BE2C (cell line): ENCODE measurements around the gene SLC13A5.

Experiments used
- DNase-seq: peaks from one replicate; pipeline ENCODE4 v3.0.0-alpha.2; 2020
- H3K27me3 ChIP-seq: fragments of 250-450 bp; sonication (Bioruptor Pico); 2 replicates; pipeline ENCODE4 v1.5.1; 2020; ENCODE audit warnings: mild to moderate bottlenecking
- H3K36me3 ChIP-seq: fragments of 250-450 bp; sonication (Bioruptor Pico); 2 replicates; pipeline ENCODE4 v1.5.1; 2020; ENCODE audit warnings: mild to moderate bottlenecking
- H3K4me1 ChIP-seq: fragments of 250-450 bp; sonication (Bioruptor Pico); 2 replicates; pipeline ENCODE4 v1.5.1; 2020
- H3K4me3 ChIP-seq: 2 replicates; pipeline ENCODE4 v1.5.1; 2011; ENCODE audit warnings: low read depth, low read length
- H3K9me3 ChIP-seq: fragments of 250-450 bp; sonication (Bioruptor Pico); 2 replicates; pipeline ENCODE4 v1.5.1; 2020
- CTCF ChIP-seq: IDR thresholded peaks from 2 replicates; pipeline ENCODE4 v1.5.1; 2012; ENCODE audit warnings: mild to moderate bottlenecking, low read depth, low read length

Gene SLC13A5

GRCh38 chr17:6712854-6713129, 377 bp downstream of the SLC13A5 start:
- no peak for DNase-seq
- no peak overlapping the region for H3K4me3 ChIP-seq
- TF ChIP-seq CTCF, result no peak

DNA sequence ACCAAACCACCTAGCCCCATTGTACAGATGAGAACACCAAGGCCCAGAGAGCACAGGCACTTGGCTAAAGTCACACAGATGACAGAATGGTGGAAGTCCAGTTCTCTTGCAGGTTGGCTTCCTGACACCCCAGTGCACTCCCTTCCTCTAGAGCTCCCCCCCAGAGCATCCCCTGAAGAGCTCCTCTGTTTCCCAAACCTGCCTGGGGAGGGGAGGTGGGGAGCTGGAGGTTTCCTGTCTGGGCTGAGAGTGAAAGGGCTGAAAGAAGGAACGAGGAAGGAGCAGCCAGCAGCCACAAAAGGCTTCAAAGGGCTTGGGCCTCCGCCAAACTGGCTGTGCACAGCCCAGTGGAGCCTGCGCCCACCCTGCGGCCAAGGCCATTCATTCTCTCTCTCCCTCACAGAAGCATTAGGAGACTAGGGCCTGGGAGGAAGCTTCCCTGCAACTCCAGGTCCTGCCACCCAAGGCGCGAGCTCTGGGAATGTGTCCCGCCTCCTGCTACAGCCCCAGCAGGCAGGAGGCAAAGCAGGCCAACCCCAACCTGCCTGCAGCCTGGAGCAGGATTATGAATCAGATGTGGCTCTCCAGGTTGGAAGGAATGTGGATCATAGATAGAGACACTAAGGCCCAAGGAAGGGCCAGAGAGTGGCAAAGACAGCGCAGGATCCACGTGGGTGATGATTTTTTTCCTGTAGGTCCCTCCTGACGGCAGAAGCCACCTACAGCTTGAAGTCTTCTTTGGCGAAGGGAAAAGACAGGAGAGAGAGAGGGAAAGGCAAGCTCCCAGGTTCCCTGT, 913 bp downstream of the SLC13A5 start:
- Histone ChIP-seq H3K9me3 (no peaks in the 10 kb centered on the region), H3K4me1 (no peaks in the 10 kb centered on the region), H3K36me3 (no peaks in the 10 kb centered on the region), H3K27me3 (0 out of 2 replicates have a peak, but pooled peaks cover 4% of the 10 kb centered on the region), H3K4me3 (no peak overlapping the region)
- DNase-seq, result no peak
- no peak for TF ChIP-seq CTCF

More at GRCh38 chr17:6712854-6713129, 377 bp downstream of the SLC13A5 start:
- H3K4me1 ChIP-seq, result no peaks in the 10 kb centered on the region
- H3K9me3 ChIP-seq, result no peaks in the 10 kb centered on the region
- no peaks in the 10 kb centered on the region for H3K36me3 ChIP-seq
- H3K27me3 ChIP-seq, result 0 out of 2 replicates have a peak, but pooled peaks cover 4% of the 10 kb centered on the region

- no peak overlapping the region for H3K4me3 ChIP-seq
- no peaks in the 10 kb centered on the region for H3K9me3 ChIP-seq
- DNase-seq, result no peak
- H3K4me1 ChIP-seq, result no peaks in the 10 kb centered on the region
- TF ChIP-seq CTCF, result no peak
- no peaks in the 10 kb centered on the region for H3K36me3 ChIP-seq
- 0 out of 2 replicates have a peak, but pooled peaks cover 4% of the 10 kb centered on the region for H3K27me3 ChIP-seq
Measured at GRCh38 chr17:6711681-6712057, 1.5 kb downstream of the SLC13A5 start.

DNA sequence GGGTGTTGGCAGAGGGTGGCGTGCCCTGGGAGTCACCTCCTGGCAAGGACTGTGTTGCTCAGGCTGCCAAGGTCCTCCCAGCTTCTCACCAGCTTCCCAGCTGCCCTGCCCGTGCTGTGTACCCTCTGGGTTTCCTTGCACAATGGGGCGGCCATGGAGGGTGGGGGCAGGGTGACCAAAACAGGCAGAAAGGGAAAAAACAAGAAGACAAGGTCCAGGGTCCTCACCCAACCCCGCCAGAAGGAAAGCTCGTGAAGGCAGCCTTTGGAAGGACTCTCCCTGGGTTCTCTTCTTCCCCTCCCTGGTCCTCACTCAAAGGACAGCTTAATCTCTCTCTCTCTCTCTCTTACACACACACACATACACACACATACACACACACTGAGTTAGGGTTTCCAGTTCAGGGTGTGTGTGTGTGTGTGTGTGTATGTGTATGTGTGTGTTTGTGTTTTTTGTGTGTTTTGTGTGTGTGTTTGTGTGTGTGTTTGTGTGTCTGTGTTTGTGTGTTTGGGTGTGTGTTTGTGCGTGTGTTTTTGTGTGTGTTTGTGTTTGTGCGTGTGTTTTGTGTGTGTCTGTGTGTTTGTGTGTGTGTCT, 2.0 kb downstream of the SLC13A5 start:
- H3K4me3 ChIP-seq, result no peak overlapping the region
- DNase-seq, result no peak

DNA sequence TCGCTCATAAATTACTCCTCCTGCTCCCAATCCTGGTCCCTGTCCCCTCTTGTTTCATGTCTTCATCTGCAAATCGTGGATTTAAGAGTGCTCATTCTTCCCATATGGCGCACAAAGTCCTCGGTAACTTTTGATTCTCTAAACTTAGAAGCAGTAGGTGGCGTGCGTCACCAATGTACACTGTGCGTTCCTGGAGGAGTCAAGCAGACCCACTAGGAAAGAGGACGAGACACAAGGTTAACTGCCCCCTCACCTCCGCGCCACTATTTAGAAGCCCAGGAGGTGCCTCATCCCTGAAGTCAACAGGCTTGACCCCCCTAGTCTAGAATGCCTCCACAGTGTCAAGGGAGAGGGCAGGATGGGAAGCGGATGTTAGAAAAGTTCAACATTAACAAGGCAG, 2.9 kb downstream of the SLC13A5 start:
- H3K36me3 ChIP-seq, result no peaks in the 10 kb centered on the region
- 0 out of 2 replicates have a peak, but pooled peaks have one; percentile 10 for TF ChIP-seq CTCF
- H3K27me3 ChIP-seq, result 0 out of 2 replicates have a peak, but pooled peaks cover 4% of the 10 kb centered on the region
- DNase-seq, result no peak
- H3K9me3 ChIP-seq, result no peaks in the 10 kb centered on the region
- H3K4me1 ChIP-seq, result no peaks in the 10 kb centered on the region
- H3K4me3 ChIP-seq, result no peak overlapping the region

More for the DNA sequence above, 2.0 kb downstream of the SLC13A5 start:
- Histone ChIP-seq H3K9me3 (no peaks in the 10 kb centered on the region), H3K4me1 (no peaks in the 10 kb centered on the region), H3K27me3 (0 out of 2 replicates have a peak, but pooled peaks cover 4% of the 10 kb centered on the region), H3K36me3 (no peaks in the 10 kb centered on the region)
- no peak for TF ChIP-seq CTCF

- H3K4me1 ChIP-seq, result no peaks in the 10 kb centered on the region
- H3K4me3 ChIP-seq, result no peak overlapping the region
- 0 out of 2 replicates have a peak, but pooled peaks cover 4% of the 10 kb centered on the region for H3K27me3 ChIP-seq
- DNase-seq, result no peak
- no peaks in the 10 kb centered on the region for H3K9me3 ChIP-seq
- TF ChIP-seq CTCF, result no peak
- no peaks in the 10 kb centered on the region for H3K36me3 ChIP-seq
Measured at GRCh38 chr17:6708357-6708961, 4.7 kb downstream of the SLC13A5 start.
